B cell (primary cell): ENCODE measurements around the gene PSMD12. TPM values are rescaled to one million over a fixed set of nuclear protein-coding genes. Genes with fewer than 3 reads are reported as not detected.

Source experiments
- ATAC-seq: fragments of 200-7000 bp; cut with Tn5 transposase; one replicate; pipeline ENCODE4 v1.10.0; 2021; ENCODE audit warnings: low read depth, mild to moderate bottlenecking, moderate number of reproducible peaks, moderate library complexity
- CTCF ChIA-PET: fragments of 350-600 bp; sonication (Branson Sonifier 250); formaldehyde crosslinking; loops from one replicate; lab custom pipeline; 2021; ENCODE audit warnings: antibody characterized with exemption, inconsistent platforms; lab: Charles Lee
- POLR2A ChIA-PET: fragments of 350-600 bp; sonication (Branson Sonifier 250); formaldehyde crosslinking; loops from one replicate; lab custom pipeline; 2021; ENCODE audit warnings: antibody characterized with exemption; lab: Charles Lee
- DNase-seq: peaks from one replicate; pipeline ENCODE4 v3.0.0; 2013
- H2AFZ ChIP-seq: 2 replicates; pipeline ENCODE4 v1.6.1; 2012; ENCODE audit warnings: mild to moderate bottlenecking, low read depth, low read length; ENCODE audit not compliant: insufficient read depth, poor library complexity, severe bottlenecking
- H3K27ac ChIP-seq, 2 donors: 1 replicate in 1 of 2; 2 replicates in 1 of 2; pipeline ENCODE4 v1.5.1; 2012 to 2013; ENCODE audit warnings: low read length in 2 of 2, mild to moderate bottlenecking in 2 of 2, moderate library complexity in 1 of 2
- H3K27me3 ChIP-seq, 4 experiments: fragments of 200-600 bp in 1 of 4; sonication (generic) in 1 of 4; replicated peaks in 1 of 4; 1 replicate in 2 of 4; 2 replicates in 2 of 4; pipeline versions ENCODE4 v1.6.1 to v1.7.0; 2013 to 2016; ENCODE audit warnings: low read length in 3 of 4, mild to moderate bottlenecking in 2 of 4, mixed read lengths in 1 of 4, moderate library complexity in 1 of 4; ENCODE audit not compliant: insufficient read depth in 4 of 4, control insufficient read depth in 3 of 4; ENCODE audit errors: control extremely low read depth in 1 of 4
- H3K36me3 ChIP-seq, 2 experiments: replicated peaks in 1 of 2; 1 replicate in 1 of 2; 2 replicates in 1 of 2; pipeline versions ENCODE4 v1.6.1 to v1.7.1; 2013; ENCODE audit warnings: low read length in 1 of 2; ENCODE audit not compliant: insufficient read depth in 2 of 2, control insufficient read depth in 1 of 2; ENCODE audit errors: control extremely low read depth in 1 of 2, extremely low read depth in 1 of 2
- H3K4me1 ChIP-seq, 2 donors: fragments of 200-600 bp in 1 of 2; sonication (generic) in 1 of 2; 1 replicate in 1 of 2; 2 replicates in 1 of 2; pipeline versions ENCODE4 v1.5.1 to v1.6.1; 2013 to 2017; ENCODE audit warnings: low read length in 2 of 2; ENCODE audit not compliant: control insufficient read depth in 2 of 2, insufficient read depth in 2 of 2
- H3K4me2 ChIP-seq: replicated peaks from 2 replicates; pipeline ENCODE3; 2012; ENCODE audit warnings: mild to moderate bottlenecking, low read depth, low read length; ENCODE audit not compliant: poor library complexity, severe bottlenecking
- H3K4me3 ChIP-seq, 5 experiments: fragments of 200-600 bp in 1 of 5; sonication (generic) in 1 of 5; 1 replicate in 3 of 5; 2 replicates in 2 of 5; pipeline versions ENCODE4 v1.5.1 to v1.7.0; 2011 to 2016; ENCODE audit warnings: low read length in 4 of 5, mild to moderate bottlenecking in 4 of 5, low read depth in 2 of 5, control low read depth in 1 of 5, moderate library complexity in 1 of 5; ENCODE audit not compliant: insufficient read depth in 1 of 5; ENCODE audit errors: control extremely low read depth in 1 of 5, extremely low read depth in 1 of 5
- H3K79me2 ChIP-seq: fragments of 200-600 bp; sonication (generic); one replicate; pipeline ENCODE4 v1.6.0; 2016; ENCODE audit warnings: low read length; ENCODE audit not compliant: control insufficient read depth, insufficient read depth
- H3K9ac ChIP-seq: fragments of 200-600 bp; sonication (generic); 2 replicates; pipeline ENCODE4 v1.6.1; 2017; ENCODE audit warnings: mild to moderate bottlenecking, low read length, moderate library complexity
- H3K9me3 ChIP-seq, 3 donors: one replicate each; pipeline versions ENCODE4 v1.6.1 to v1.7.1; 2013; ENCODE audit warnings: low read length in 2 of 3; ENCODE audit not compliant: control insufficient read depth in 2 of 3, insufficient read depth in 1 of 3; ENCODE audit errors: control extremely low read depth in 1 of 3
- H4K20me1 ChIP-seq: 2 replicates; pipeline ENCODE4 v1.6.0; 2012; ENCODE audit warnings: mild to moderate bottlenecking, low read length; ENCODE audit not compliant: insufficient read depth, control insufficient read depth, poor library complexity, severe bottlenecking
- H3K27ac Mint-ChIP-seq: one replicate; pipeline ENCODE4 v1.8.0; 2021; ENCODE audit warnings: mixed read lengths
- H3K27me3 Mint-ChIP-seq: one replicate; pipeline ENCODE4 v1.8.0; 2021; ENCODE audit warnings: mixed read lengths
- H3K4me1 Mint-ChIP-seq: one replicate; pipeline ENCODE4 v1.8.0; 2021; ENCODE audit warnings: mixed read lengths
- H3K4me3 Mint-ChIP-seq: one replicate; pipeline ENCODE4 v1.8.0; 2021; ENCODE audit warnings: mixed read lengths
- H3K9me3 Mint-ChIP-seq: one replicate; pipeline ENCODE4 v1.8.0; 2022; ENCODE audit warnings: mixed read lengths; ENCODE audit not compliant: insufficient read depth
- CTCF ChIP-seq: fragments of 200-600 bp; IDR thresholded peaks from one replicate; pipeline ENCODE4 v1.8.0; 2022; ENCODE audit warnings: antibody characterized with exemption, mild to moderate bottlenecking
- EZH2 ChIP-seq: IDR thresholded peaks from 2 replicates; pipeline ENCODE4 v1.6.1; 2012; ENCODE audit warnings: borderline replicate concordance, low read depth, mild to moderate bottlenecking, moderate library complexity, low read length; ENCODE audit not compliant: insufficient read depth, poor library complexity, severe bottlenecking
- WGBS: methylation state at CpG from one replicate; pipeline ENCODE4 v1.1.5; 2013; ENCODE audit warnings: missing lambda C conversion rate; ENCODE audit not compliant: insufficient coverage; 5-methylcytosine and 5-hydroxymethylcytosine counted together
- intact Hi-C: fragments of 100-400 bp; cut with micrococcal nuclease; formaldehyde crosslinking; loops from one replicate; pipeline ENCODE4 v1.10.0; 2022
- polyA plus RNA-seq: library from polyadenylated mRNA; depleted of rRNA; stranded (reverse); fragments of >200 nt; gene quantifications from 2 replicates; pipeline ENCODE4 v1.2.3, GENCODE V29; 2012
- total RNA-seq, 2 donors: library from RNA; stranded (reverse); fragments of 120-200 nt in 1 of 2; gene quantifications; 1 replicate in 1 of 2; 2 replicates in 1 of 2; pipeline versions ENCODE4 v1.2.3 to v1.2.4, GENCODE V29; 2013 to 2022

PSMD12 gene
- total and polyA plus RNA-seq, 2 donors (not counting 1 experiment from before 2014, with no cell fraction given): 6.4 to 36.7 TPM

GRCh38 chr17:67379251-67379630, 12.9 kb upstream of the PSMD12 start:
- Histone ChIP-seq H3K36me3 (no peaks in the 10 kb centered on the region), H3K9me3 (no peaks in the 10 kb centered on the region), H4K20me1 (no peaks in the 10 kb centered on the region), H3K4me2 (peak overlapping the region; percentile 81), H3K27me3 (no peaks in the 10 kb centered on the region), H3K9ac (peak overlapping the region; percentile 85), H3K27ac (no peak overlapping the region), H3K4me3 (peak overlapping the region; percentile 35 to 90 (median 86)), H3K79me2 (peaks cover 8% of the 10 kb centered on the region), H2AFZ (peak overlapping the region; percentile 97), H3K4me1 (peaks cover 24 to 28% of the 10 kb centered on the region in 2 donors)
- H3K4me1 Mint-ChIP-seq: peaks cover 25% of the 10 kb centered on the region
- no peak for ATAC-seq
- H3K9me3 Mint-ChIP-seq: peaks cover 3% of the 10 kb centered on the region
- peak overlapping the region; percentile 80 for H3K27ac Mint-ChIP-seq
- WGBS: 80% methylated on average over 8 of the region's 8 CpGs
- no peaks in the 10 kb centered on the region for H3K27me3 Mint-ChIP-seq
- H3K4me3 Mint-ChIP-seq: peak overlapping the region; percentile 91
- TF ChIP-seq CTCF: no peak
- TF ChIP-seq EZH2: no peak
- ChIA-PET CTCF (interaction anchor here (0.6 to 10.8 kb wide), 16 partner anchors 8 to 338 kb away, joined by 3 to 178 read pairs (median 4); partner anchors contain the start of gene PSMD12), POLR2A (no interaction called here)
- no peak for DNase-seq
- intact Hi-C loops: loop anchor here (5.0 to 10.0 kb wide), 2 partner anchors 336 to 1948 kb away; partner anchors contain the start of genes ABCA5 and NOL11

DNA sequence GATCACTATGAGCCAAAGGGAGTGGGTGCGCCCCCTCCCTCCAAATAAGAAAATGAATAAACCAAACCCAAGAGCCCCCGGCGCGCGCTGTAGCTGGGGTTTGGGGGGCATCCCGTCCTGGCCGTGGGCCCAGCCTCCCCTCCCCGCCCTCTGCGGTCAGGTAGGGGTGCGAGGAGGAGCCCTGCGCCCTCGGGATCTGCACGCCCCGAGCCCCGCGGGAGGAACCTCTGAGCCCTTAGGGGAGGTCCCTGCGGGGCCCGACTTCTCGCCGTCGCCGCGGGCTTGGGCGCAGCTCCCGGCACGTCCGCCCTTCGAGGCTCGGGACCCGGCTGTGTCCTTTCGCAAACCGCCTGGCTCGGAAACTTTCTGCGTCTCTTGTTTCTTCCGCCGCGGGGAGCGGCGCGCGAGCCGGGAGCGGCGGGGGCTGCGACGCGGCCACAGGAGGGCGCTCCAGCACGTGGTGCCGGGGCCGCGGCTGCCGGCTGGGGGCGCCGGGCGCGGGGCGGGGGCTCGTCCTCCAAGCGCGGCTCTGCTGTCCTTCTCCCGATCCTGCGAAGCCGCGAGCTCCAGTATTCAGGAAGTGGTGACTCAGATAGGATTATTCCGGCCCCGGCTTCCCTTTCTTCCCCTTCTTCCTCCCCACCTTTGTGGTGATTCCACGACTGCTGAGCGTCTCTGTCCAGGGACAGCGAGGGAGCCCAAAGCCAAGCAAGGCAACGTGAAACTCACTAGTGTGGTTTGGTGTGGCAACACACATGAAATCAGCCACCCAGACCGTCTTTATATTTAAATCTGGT, 12.3 kb upstream of the PSMD12 start:
- peaks cover 25 to 30% of the 10 kb centered on the region in 2 donors for H3K4me1 ChIP-seq

More for the DNA sequence above, 12.3 kb upstream of the PSMD12 start:
- Histone ChIP-seq H2AFZ (peak overlapping the region; percentile 97), H3K4me3 (peak overlapping the region; percentile 63 to 90 (median 86)), H3K9ac (peak overlapping the region; percentile 85), H3K27ac (peak overlapping the region in 1 of 2 donors; percentile 47), H3K79me2 (peaks cover 3% of the 10 kb centered on the region), H3K36me3 (no peaks in the 10 kb centered on the region), H3K4me2 (peak overlapping the region; percentile 81), H3K9me3 (no peaks in the 10 kb centered on the region), H4K20me1 (no peaks in the 10 kb centered on the region), H3K27me3 (no peaks in the 10 kb centered on the region)
- ChIA-PET POLR2A (no interaction called here), CTCF (interaction anchor here (0.6 to 10.8 kb wide), 17 partner anchors 9 to 338 kb away, joined by 3 to 178 read pairs (median 4); partner anchors contain the start of gene PSMD12)
- WGBS: 1% methylated on average over 58 of the region's 72 CpGs
- DNase-seq (peak; percentile 84), ATAC-seq (peak; percentile 37)
- H3K9me3 Mint-ChIP-seq: peaks cover 3% of the 10 kb centered on the region
- intact Hi-C loops: loop anchor here (1.0 to 10.0 kb wide), 4 partner anchors 97 to 1949 kb away; partner anchors contain the start of genes ABCA5 and NOL11
- peak overlapping the region; percentile 91 for H3K4me3 Mint-ChIP-seq
- H3K4me1 Mint-ChIP-seq: peaks cover 26% of the 10 kb centered on the region
- TF ChIP-seq EZH2: no peak
- peak; percentile 74 for TF ChIP-seq CTCF
- no peaks in the 10 kb centered on the region for H3K27me3 Mint-ChIP-seq
- peak overlapping the region; percentile 80 for H3K27ac Mint-ChIP-seq
